SU-DHL-6 (cell line): ENCODE data around the gene TUNAR.

ENCODE experiments used
- H2AFZ ChIP-seq: fragments of 200-600 bp; sonication (generic); 2 replicates; pipeline ENCODE4 v1.6.1; 2014; ENCODE audit warnings: low read depth, mild to moderate bottlenecking, moderate library complexity, mixed read lengths, antibody characterized with exemption, low read length; ENCODE audit not compliant: severe bottlenecking
- H3F3A ChIP-seq: fragments of 200-600 bp; shearing (Covaris generic); 2 replicates; pipeline ENCODE4 v1.6.0; 2016; ENCODE audit warnings: antibody characterized with exemption, mild to moderate bottlenecking; ENCODE audit not compliant: insufficient read depth
- H3K27ac ChIP-seq: fragments of 200-600 bp; sonication (generic); 2 replicates; pipeline ENCODE4 v1.5.1; 2016; ENCODE audit warnings: low read depth, mild to moderate bottlenecking, low read length, moderate library complexity, mixed read lengths
- H3K27me3 ChIP-seq: fragments of 200-600 bp; sonication (generic), shearing (Covaris generic); 2 replicates; pipeline ENCODE4 v1.6.0; 2014; ENCODE audit warnings: mild to moderate bottlenecking, low read length
- H3K36me3 ChIP-seq: fragments of 200-600 bp; sonication (generic); 2 replicates; pipeline ENCODE4 v1.6.1; 2014; ENCODE audit warnings: mild to moderate bottlenecking, low read length, mixed read lengths
- H3K4me2 ChIP-seq: fragments of 300-600, 200-600 bp; shearing (Covaris generic), sonication (generic); 2 replicates; pipeline ENCODE4 v1.6.0; 2014; ENCODE audit warnings: low read length, low read depth, mild to moderate bottlenecking; ENCODE audit not compliant: poor library complexity, severe bottlenecking
- H3K4me3 ChIP-seq: fragments of 200-600 bp; sonication (generic); 2 replicates; pipeline ENCODE4 v1.5.1; 2014; ENCODE audit warnings: antibody characterized with exemption, low read length, mild to moderate bottlenecking, mixed read lengths; ENCODE audit not compliant: insufficient read depth, poor library complexity, severe bottlenecking
- H3K79me2 ChIP-seq: fragments of 200-600 bp; sonication (generic); 2 replicates; pipeline ENCODE4 v1.6.1; 2014; ENCODE audit warnings: mild to moderate bottlenecking, low read length, moderate library complexity; ENCODE audit not compliant: insufficient read depth
- H3K9ac ChIP-seq: fragments of 200-600 bp; sonication (generic); 2 replicates; pipeline ENCODE4 v1.7.0; 2014; ENCODE audit warnings: mild to moderate bottlenecking, low read length
- H3K9me2 ChIP-seq: fragments of 200-600 bp; sonication (generic); replicated peaks from 2 replicates; pipeline ENCODE4 v1.6.1; 2014; ENCODE audit warnings: low read length; ENCODE audit not compliant: insufficient read depth
- H3K9me3 ChIP-seq: fragments of 200-600 bp; sonication (generic); 2 replicates; pipeline ENCODE4 v1.6.1; 2014; ENCODE audit warnings: low read length, mixed read lengths; ENCODE audit not compliant: insufficient read depth
- H4K20me1 ChIP-seq: fragments of 200-600 bp; sonication (generic); 2 replicates; pipeline ENCODE4 v1.6.1; 2014; ENCODE audit warnings: low read depth, mild to moderate bottlenecking, antibody characterized with exemption, low read length, moderate library complexity, mixed read lengths
- EZH2phosphoT487 ChIP-seq: fragments of 200-600 bp; sonication (generic), shearing (Covaris generic); conservative IDR thresholded peaks from 2 replicates; pipeline ENCODE4 v1.6.1; 2018; ENCODE audit warnings: mild to moderate bottlenecking, antibody characterized with exemption, low read length, moderate library complexity, mixed read lengths
- TF ChIP-seq, protein P1 (sequence below): fragments of 200-600 bp; sonication (generic); IDR thresholded peaks from one replicate; pipeline ENCODE4 v1.5.1; 2017; ENCODE audit warnings: antibody characterized with exemption, mild to moderate bottlenecking, low read length, moderate library complexity; ENCODE audit not compliant: insufficient read depth, poor library complexity, severe bottlenecking

The TUNAR gene

DNA sequence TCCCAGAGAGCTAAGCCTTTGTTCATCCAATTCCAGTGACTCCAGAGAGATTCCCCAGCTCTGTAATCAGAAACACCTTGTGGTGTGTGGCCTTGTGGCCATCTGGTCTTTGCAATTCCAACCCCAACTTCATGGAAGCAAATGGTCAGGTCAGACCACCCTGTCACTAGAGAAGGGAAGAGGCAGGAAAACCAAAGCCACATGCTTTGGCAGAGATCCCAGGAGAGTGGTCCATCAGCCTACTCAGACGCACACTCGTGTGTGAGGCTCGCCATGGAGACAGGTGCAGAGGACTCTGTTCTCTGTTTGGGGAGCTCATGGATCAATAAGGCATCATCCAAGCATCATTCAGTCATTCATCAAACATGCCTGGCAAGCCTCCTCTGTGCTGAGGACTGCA, 46.2 kb upstream of the TUNAR start:
- Histone ChIP-seq H3K4me3 (no peak overlapping the region), H3K27ac (no peak overlapping the region), H3K79me2 (no peaks in the 10 kb centered on the region), H3K9ac (no peak overlapping the region), H2AFZ (no peak overlapping the region), H3F3A (no peaks in the 10 kb centered on the region), H3K27me3 (no peaks in the 10 kb centered on the region), H3K9me3 (no peaks in the 10 kb centered on the region), H3K9me2 (no peaks in the 10 kb centered on the region), H3K36me3 (no peaks in the 10 kb centered on the region), H3K4me2 (no peak overlapping the region), H4K20me1 (no peaks in the 10 kb centered on the region)
- no peak for TF ChIP-seq EZH2phosphoT487
- TF ChIP-seq, protein P1, sequence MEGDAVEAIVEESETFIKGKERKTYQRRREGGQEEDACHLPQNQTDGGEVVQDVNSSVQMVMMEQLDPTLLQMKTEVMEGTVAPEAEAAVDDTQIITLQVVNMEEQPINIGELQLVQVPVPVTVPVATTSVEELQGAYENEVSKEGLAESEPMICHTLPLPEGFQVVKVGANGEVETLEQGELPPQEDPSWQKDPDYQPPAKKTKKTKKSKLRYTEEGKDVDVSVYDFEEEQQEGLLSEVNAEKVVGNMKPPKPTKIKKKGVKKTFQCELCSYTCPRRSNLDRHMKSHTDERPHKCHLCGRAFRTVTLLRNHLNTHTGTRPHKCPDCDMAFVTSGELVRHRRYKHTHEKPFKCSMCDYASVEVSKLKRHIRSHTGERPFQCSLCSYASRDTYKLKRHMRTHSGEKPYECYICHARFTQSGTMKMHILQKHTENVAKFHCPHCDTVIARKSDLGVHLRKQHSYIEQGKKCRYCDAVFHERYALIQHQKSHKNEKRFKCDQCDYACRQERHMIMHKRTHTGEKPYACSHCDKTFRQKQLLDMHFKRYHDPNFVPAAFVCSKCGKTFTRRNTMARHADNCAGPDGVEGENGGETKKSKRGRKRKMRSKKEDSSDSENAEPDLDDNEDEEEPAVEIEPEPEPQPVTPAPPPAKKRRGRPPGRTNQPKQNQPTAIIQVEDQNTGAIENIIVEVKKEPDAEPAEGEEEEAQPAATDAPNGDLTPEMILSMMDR = no peak

DNA sequence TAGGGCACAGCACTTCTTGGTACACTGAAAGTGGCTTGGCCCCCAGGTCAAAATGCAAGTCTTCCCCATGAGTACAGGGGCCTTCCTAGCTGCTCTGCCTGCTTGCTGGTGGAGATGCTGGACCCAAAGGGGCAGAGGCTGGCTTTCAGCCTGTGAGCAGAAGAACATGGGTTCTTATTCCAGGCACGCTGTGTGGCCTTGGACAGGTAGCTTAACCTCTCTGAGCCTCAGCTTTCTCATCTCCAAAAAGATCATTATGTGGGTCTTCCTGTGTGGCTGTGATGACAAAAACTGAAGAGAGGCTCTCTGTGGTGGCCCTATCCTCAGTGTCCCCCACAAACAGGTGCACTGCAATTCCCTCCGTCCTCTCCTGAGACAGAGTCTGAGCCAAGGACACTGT, 45.6 kb upstream of the TUNAR start:
- no peaks in the 10 kb centered on the region for H3K36me3 ChIP-seq
- no peaks in the 10 kb centered on the region for H3K9me3 ChIP-seq
- TF ChIP-seq EZH2phosphoT487 = no peak
- TF ChIP-seq, protein P1 = no peak
- no peak overlapping the region for H3K4me2 ChIP-seq
- H3K27ac ChIP-seq = no peak overlapping the region
- H3F3A ChIP-seq = no peaks in the 10 kb centered on the region
- no peaks in the 10 kb centered on the region for H3K9me2 ChIP-seq
- no peaks in the 10 kb centered on the region for H3K27me3 ChIP-seq
- no peak overlapping the region for H2AFZ ChIP-seq
- no peak overlapping the region for H3K9ac ChIP-seq
- no peaks in the 10 kb centered on the region for H3K79me2 ChIP-seq
- no peaks in the 10 kb centered on the region for H4K20me1 ChIP-seq
- no peak overlapping the region for H3K4me3 ChIP-seq

GRCh38 chr14:95831468-95831867, 45.2 kb upstream of the TUNAR start:
- H4K20me1 ChIP-seq = no peaks in the 10 kb centered on the region
- no peaks in the 10 kb centered on the region for H3K9me3 ChIP-seq
- H3K79me2 ChIP-seq = no peaks in the 10 kb centered on the region
- H3K27me3 ChIP-seq = no peaks in the 10 kb centered on the region
- no peaks in the 10 kb centered on the region for H3K9me2 ChIP-seq
- H3K27ac ChIP-seq = no peak overlapping the region
- H3F3A ChIP-seq = no peaks in the 10 kb centered on the region
- TF ChIP-seq EZH2phosphoT487 = no peak
- TF ChIP-seq, protein P1 = no peak
- no peaks in the 10 kb centered on the region for H3K36me3 ChIP-seq
- no peak overlapping the region for H3K4me3 ChIP-seq
- no peak overlapping the region for H2AFZ ChIP-seq
- H3K4me2 ChIP-seq = no peak overlapping the region
- no peak overlapping the region for H3K9ac ChIP-seq
